GM12878 (cell line): ENCODE measurements around the gene SDR9C7. TPM values are rescaled to one million over a fixed set of nuclear protein-coding genes. Genes with fewer than 3 reads are reported as not detected.

Experiments
- ATAC-seq: fragments of 200-7000 bp; cut with Tn5 transposase; 3 replicates; pipeline ENCODE4 v1.9.1; 2020; ENCODE audit warnings: mild to moderate bottlenecking, moderate library complexity
- BruUV-seq: library from RNA; stranded (reverse); fragments of 400-500 nt; replicated peaks from 2 replicates; lab custom pipeline; 2021; lab: Mats Ljungman, UMichigan
- CTCF ChIA-PET: fragments of 300-600 bp; sonication (Branson Sonifier 250); formaldehyde crosslinking; extraction: SDS; loops from one replicate; lab custom pipeline; 2021; ENCODE audit warnings: inconsistent platforms; lab: Yijun Ruan, JAX
- POLR2A ChIA-PET: fragments of 350-600 bp; formaldehyde crosslinking; extraction: SDS; loops from one replicate; lab custom pipeline; 2021; ENCODE audit warnings: inconsistent platforms; lab: Charles Lee
- RAD21 ChIA-PET: fragments of 300-600 bp; sonication (Branson Sonifier 250); formaldehyde crosslinking; loops from one replicate; lab custom pipeline; 2023; ENCODE audit warnings: antibody characterized with exemption; ENCODE audit not compliant: unreplicated experiment; lab: Charles Lee
- SMC1A ChIA-PET: fragments of 300-600 bp; sonication (Branson Sonifier 250); formaldehyde crosslinking; loops from one replicate; lab custom pipeline; 2023; ENCODE audit not compliant: unreplicated experiment, uncharacterized antibody; lab: Charles Lee
- DNase-seq: peaks from one replicate; pipeline ENCODE4 v3.0.0-alpha.2; 2011; ENCODE audit warnings: low read depth, low spot score
- FAIRE-seq: peaks from 3 replicates; lab custom pipeline; 2011; peaks lifted over from hg19 to GRCh38; lab: Jason Lieb, UNC
- H2AFZ ChIP-seq: 2 replicates; pipeline ENCODE4 v1.6.0; 2011; ENCODE audit warnings: low read depth, low read length, control low read depth; ENCODE audit not compliant: control insufficient read depth
- H3K27ac ChIP-seq: 2 replicates; pipeline ENCODE4 v1.5.1; 2011; ENCODE audit warnings: control low read depth; ENCODE audit not compliant: control insufficient read depth, insufficient read depth
- H3K27me3 ChIP-seq, 2 experiments: replicated peaks in 1 of 2; 2 replicates each; pipeline versions ENCODE4 v1.6.0 to v1.6.1; 2011; ENCODE audit warnings: low read length in 1 of 2; ENCODE audit not compliant: control insufficient read depth in 2 of 2, insufficient read depth in 2 of 2
- H3K36me3 ChIP-seq, 2 experiments: 2 replicates each; pipeline ENCODE4 v1.5.1; 2011; ENCODE audit warnings: low read length in 1 of 2; ENCODE audit not compliant: control insufficient read depth in 2 of 2, insufficient read depth in 2 of 2
- H3K4me1 ChIP-seq: 2 replicates; pipeline ENCODE4 v1.6.1; 2011; ENCODE audit warnings: mild to moderate bottlenecking, low read length, moderate library complexity, mixed read lengths; ENCODE audit not compliant: control insufficient read depth, insufficient read depth
- H3K4me2 ChIP-seq: 2 replicates; pipeline ENCODE4 v1.6.0; 2011; ENCODE audit warnings: control low read depth; ENCODE audit not compliant: control insufficient read depth, insufficient read depth
- H3K4me3 ChIP-seq: fragments of 200-600 bp; sonication (generic); 2 replicates; pipeline ENCODE4 v1.5.1; 2016
- H3K79me2 ChIP-seq: 2 replicates; pipeline ENCODE4 v1.6.0; 2011; ENCODE audit warnings: low read length; ENCODE audit not compliant: control insufficient read depth, insufficient read depth
- H3K9ac ChIP-seq: 2 replicates; pipeline ENCODE4 v1.8.0; 2011; ENCODE audit warnings: low read length, control low read depth, mixed read lengths; ENCODE audit not compliant: control insufficient read depth, insufficient read depth
- H3K9me3 ChIP-seq: replicated peaks from 3 replicates; pipeline ENCODE4 v1.5.1; 2011; ENCODE audit warnings: mild to moderate bottlenecking, low read length; ENCODE audit not compliant: control insufficient read depth, insufficient read depth
- H4K20me1 ChIP-seq: 2 replicates; pipeline ENCODE4 v1.6.0; 2011; ENCODE audit not compliant: control insufficient read depth, insufficient read depth
- POLR2A ChIP-seq: IDR thresholded peaks from 2 replicates; pipeline ENCODE4 v1.6.1; 2011; ENCODE audit warnings: low read depth, mild to moderate bottlenecking, low read length
- POLR2AphosphoS2 ChIP-seq: IDR thresholded peaks from 2 replicates; pipeline ENCODE4 v1.6.1; 2011; ENCODE audit warnings: low read depth, mild to moderate bottlenecking, low read length, improper control_type of control experiment, moderate library complexity
- SMC3 ChIP-seq: IDR thresholded peaks from 2 replicates; pipeline ENCODE4 v1.6.1; 2011; ENCODE audit warnings: low read length, improper control_type of control experiment, borderline replicate concordance
- YY1 ChIP-seq: IDR thresholded peaks from 2 replicates; pipeline ENCODE4 v1.6.1; 2011; ENCODE audit warnings: low read depth, mild to moderate bottlenecking, low read length
- WGBS: methylation state at CpG from one replicate; pipeline ENCODE4 v1.1.6; 2016; ENCODE audit warnings: low lambda C conversion rate; ENCODE audit not compliant: insufficient replicate concordance, insufficient coverage; ENCODE audit errors: missing lambda C conversion rate; 5-methylcytosine and 5-hydroxymethylcytosine counted together
- in situ Hi-C: fragments of 300-500 bp; cut with MboI; formaldehyde crosslinking; loops from 9 replicates; pipeline ENCODE4 v1.14.3; 2018; ENCODE audit warnings: mixed read lengths
- intact Hi-C: fragments of 100-400 bp; cut with micrococcal nuclease; formaldehyde crosslinking; loops from one replicate; pipeline ENCODE4 v1.14.2; 2022; ENCODE audit not compliant: unreplicated experiment
- polyA plus RNA-seq, 11 experiments: library from polyadenylated mRNA; depleted of rRNA in 4 of 11; unstranded in 6 of 11; stranded (reverse) in 5 of 11; fragments of >200 nt; fragmentation: Nextera tagmentation in 4 of 11; fragmentation: Illumina TruSeq in 1 of 11; extraction: Ambion mirVana in 4 of 11; extraction: Trizol in 1 of 11; gene quantifications; 1 replicate in 1 of 11; 2 replicates in 10 of 11; pipeline versions ENCODE4 v1.2.1 to v1.2.3, GENCODE V29; 2011 to 2016; ENCODE audit warnings: inconsistent platforms in 2 of 11, missing spikeins in 2 of 11, low read depth in 1 of 11
- total RNA-seq, 4 experiments: library from RNA; depleted of rRNA in 3 of 4; stranded (reverse); fragments of >200 nt in 3 of 4; fragmentation: Illumina TruSeq in 1 of 4; extraction: Trizol in 1 of 4; gene quantifications; 2 replicates each; pipeline versions ENCODE4 v1.2.1 to v1.2.3, GENCODE V29; 2013 to 2021
- TF ChIP-seq, protein P1 (sequence below): fragments of 450-650 bp; IDR thresholded peaks from 2 replicates; pipeline ENCODE4 v1.6.1; 2016; ENCODE audit warnings: mild to moderate bottlenecking
- TF ChIP-seq, protein P2 (sequence below): fragments of 450-650 bp; IDR thresholded peaks from 2 replicates; pipeline ENCODE4 v1.6.1; 2018; ENCODE audit warnings: borderline replicate concordance, mild to moderate bottlenecking; ENCODE audit not compliant: partially characterized antibody

Gene SDR9C7
- total and polyA plus RNA-seq, 10 of the 15 experiments (the other 5 are each of a cell fraction or from before 2014, with no cell fraction given), result 0.04 TPM; not detected in 9

DNA sequence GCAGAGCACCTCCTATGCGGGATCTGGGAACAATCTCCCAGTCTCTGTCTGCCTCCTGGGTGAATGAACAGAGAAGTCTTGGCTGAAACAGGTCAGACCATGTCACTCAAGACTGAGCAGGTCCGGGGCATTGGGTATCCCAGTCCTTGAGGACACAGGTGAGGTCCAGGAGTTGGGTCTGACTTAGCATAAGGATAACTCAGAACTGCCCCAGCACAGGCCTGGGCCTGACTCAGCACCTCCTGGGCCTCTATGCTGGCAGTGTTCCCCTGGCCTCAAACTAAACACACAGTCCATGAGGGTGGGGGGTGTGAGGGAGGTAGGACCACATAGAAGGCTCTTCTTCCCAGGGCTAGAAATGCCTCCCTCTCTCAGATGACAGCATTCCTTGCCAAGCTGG lies 1.5 kb upstream of the SDR9C7 start:
- Histone ChIP-seq H3K27me3 (no peaks in the 10 kb centered on the region; a peak in 2 of 4 replicates), H3K4me2 (no peak overlapping the region), H3K79me2 (no peaks in the 10 kb centered on the region), H3K27ac (no peak overlapping the region), H3K4me1 (no peaks in the 10 kb centered on the region), H4K20me1 (no peaks in the 10 kb centered on the region), H2AFZ (no peak overlapping the region), H3K36me3 (no peaks in the 10 kb centered on the region), H3K9me3 (no peaks in the 10 kb centered on the region), H3K9ac (no peak overlapping the region), H3K4me3 (no peak overlapping the region)
- intact Hi-C loops (no loop called here), in situ Hi-C loops (no loop called here)
- POLR2A ChIA-PET, result interaction anchor here (1.3 kb wide), 1 partner anchor 8 kb away, joined by 4 read pairs; no protein-coding TSS in a partner anchor
- DNase-seq (no peak), FAIRE-seq (no peak), ATAC-seq (no peak)
- RAD21 ChIA-PET, result no interaction called here
- CTCF ChIA-PET, result interaction anchor here (1.4 kb wide), 1 partner anchor 13 kb away, joined by 3 read pairs; no protein-coding TSS in a partner anchor
- BruUV-seq, result no TSS peak
- 12% methylated on average over 2 of the region's 2 CpGs for WGBS
- SMC1A ChIA-PET, result no interaction called here
- TF ChIP-seq, protein P1, sequence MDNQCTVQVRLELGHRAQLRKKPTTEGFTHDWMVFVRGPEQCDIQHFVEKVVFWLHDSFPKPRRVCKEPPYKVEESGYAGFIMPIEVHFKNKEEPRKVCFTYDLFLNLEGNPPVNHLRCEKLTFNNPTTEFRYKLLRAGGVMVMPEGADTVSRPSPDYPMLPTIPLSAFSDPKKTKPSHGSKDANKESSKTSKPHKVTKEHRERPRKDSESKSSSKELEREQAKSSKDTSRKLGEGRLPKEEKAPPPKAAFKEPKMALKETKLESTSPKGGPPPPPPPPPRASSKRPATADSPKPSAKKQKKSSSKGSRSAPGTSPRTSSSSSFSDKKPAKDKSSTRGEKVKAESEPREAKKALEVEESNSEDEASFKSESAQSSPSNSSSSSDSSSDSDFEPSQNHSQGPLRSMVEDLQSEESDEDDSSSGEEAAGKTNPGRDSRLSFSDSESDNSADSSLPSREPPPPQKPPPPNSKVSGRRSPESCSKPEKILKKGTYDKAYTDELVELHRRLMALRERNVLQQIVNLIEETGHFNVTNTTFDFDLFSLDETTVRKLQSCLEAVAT, result no peak
- no peak for TF ChIP-seq POLR2A

DNA sequence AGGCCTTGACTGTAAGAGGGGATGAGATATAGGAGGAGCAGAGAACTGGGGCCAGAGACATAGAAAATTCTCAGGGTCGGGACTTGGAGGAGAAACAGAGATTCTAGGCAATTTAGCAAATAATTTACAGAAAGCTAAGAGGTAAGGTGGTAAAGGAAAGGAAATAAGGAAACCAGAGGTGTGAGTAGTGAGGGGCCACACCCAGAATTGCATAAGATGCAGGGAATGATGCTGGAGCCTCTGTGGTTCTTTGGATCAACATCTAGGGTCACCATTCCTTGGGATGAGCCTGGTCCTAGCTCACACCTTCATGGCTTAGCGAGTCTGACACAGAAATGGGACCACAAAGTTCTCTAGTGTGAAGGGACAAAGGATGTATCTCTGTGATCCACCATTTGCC lies 949 bp upstream of the SDR9C7 start:
- Histone ChIP-seq H3K4me2 (no peak overlapping the region), H3K4me3 (no peak overlapping the region), H2AFZ (no peak overlapping the region), H3K36me3 (no peaks in the 10 kb centered on the region), H3K4me1 (no peaks in the 10 kb centered on the region), H4K20me1 (no peaks in the 10 kb centered on the region), H3K27me3 (no peaks in the 10 kb centered on the region; a peak in 2 of 4 replicates), H3K9ac (no peak overlapping the region), H3K9me3 (no peaks in the 10 kb centered on the region), H3K79me2 (no peaks in the 10 kb centered on the region), H3K27ac (no peak overlapping the region)
- ChIA-PET SMC1A (no interaction called here), POLR2A (no interaction called here), RAD21 (no interaction called here), CTCF (interaction anchor here (1.4 kb wide), 1 partner anchor 13 kb away, joined by 3 read pairs; no protein-coding TSS in a partner anchor)
- 0% methylated on average over 2 of the region's 2 CpGs for WGBS
- DNase-seq, result no peak
- no peak for ATAC-seq
- TF ChIP-seq, protein P2, sequence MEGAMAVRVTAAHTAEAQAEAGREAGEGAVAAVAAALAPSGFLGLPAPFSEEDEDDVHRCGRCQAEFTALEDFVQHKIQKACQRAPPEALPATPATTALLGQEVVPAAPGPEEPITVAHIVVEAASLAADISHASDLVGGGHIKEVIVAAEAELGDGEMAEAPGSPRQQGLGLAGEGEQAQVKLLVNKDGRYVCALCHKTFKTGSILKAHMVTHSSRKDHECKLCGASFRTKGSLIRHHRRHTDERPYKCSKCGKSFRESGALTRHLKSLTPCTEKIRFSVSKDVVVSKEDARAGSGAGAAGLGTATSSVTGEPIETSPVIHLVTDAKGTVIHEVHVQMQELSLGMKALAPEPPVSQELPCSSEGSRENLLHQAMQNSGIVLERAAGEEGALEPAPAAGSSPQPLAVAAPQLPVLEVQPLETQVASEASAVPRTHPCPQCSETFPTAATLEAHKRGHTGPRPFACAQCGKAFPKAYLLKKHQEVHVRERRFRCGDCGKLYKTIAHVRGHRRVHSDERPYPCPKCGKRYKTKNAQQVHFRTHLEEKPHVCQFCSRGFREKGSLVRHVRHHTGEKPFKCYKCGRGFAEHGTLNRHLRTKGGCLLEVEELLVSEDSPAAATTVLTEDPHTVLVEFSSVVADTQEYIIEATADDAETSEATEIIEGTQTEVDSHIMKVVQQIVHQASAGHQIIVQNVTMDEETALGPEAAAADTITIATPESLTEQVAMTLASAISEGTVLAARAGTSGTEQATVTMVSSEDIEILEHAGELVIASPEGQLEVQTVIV, result no peak
- TF ChIP-seq YY1, result no peak
- no peak for TF ChIP-seq SMC3
- no peak for TF ChIP-seq POLR2AphosphoS2
- intact Hi-C loops (no loop called here), in situ Hi-C loops (no loop called here)
- no peak for FAIRE-seq
- BruUV-seq, result no TSS peak
